GM12878 (cell line): ENCODE data around the gene PLAAT3. TPM values are rescaled to one million over a fixed set of nuclear protein-coding genes. Genes with fewer than 3 reads are reported as not detected.

Source experiments
- ATAC-seq: fragments of 200-7000 bp; cut with Tn5 transposase; 3 replicates; pipeline ENCODE4 v1.9.1; 2020; ENCODE audit warnings: mild to moderate bottlenecking, moderate library complexity
- BruUV-seq: library from RNA; stranded (reverse); fragments of 400-500 nt; replicated peaks from 2 replicates; lab custom pipeline; 2021; lab: Mats Ljungman, UMichigan
- CTCF ChIA-PET: fragments of 300-600 bp; sonication (Branson Sonifier 250); formaldehyde crosslinking; extraction: SDS; loops from one replicate; lab custom pipeline; 2021; ENCODE audit warnings: inconsistent platforms; lab: Yijun Ruan, JAX
- POLR2A ChIA-PET: fragments of 350-600 bp; formaldehyde crosslinking; extraction: SDS; loops from one replicate; lab custom pipeline; 2021; ENCODE audit warnings: inconsistent platforms; lab: Charles Lee
- RAD21 ChIA-PET: fragments of 300-600 bp; sonication (Branson Sonifier 250); formaldehyde crosslinking; loops from one replicate; lab custom pipeline; 2023; ENCODE audit warnings: antibody characterized with exemption; ENCODE audit not compliant: unreplicated experiment; lab: Charles Lee
- SMC1A ChIA-PET: fragments of 300-600 bp; sonication (Branson Sonifier 250); formaldehyde crosslinking; loops from one replicate; lab custom pipeline; 2023; ENCODE audit not compliant: unreplicated experiment, uncharacterized antibody; lab: Charles Lee
- DNase-seq: peaks from one replicate; pipeline ENCODE4 v3.0.0-alpha.2; 2011; ENCODE audit warnings: low read depth, low spot score
- FAIRE-seq: peaks from 3 replicates; lab custom pipeline; 2011; peaks lifted over from hg19 to GRCh38; lab: Jason Lieb, UNC
- H2AFZ ChIP-seq: 2 replicates; pipeline ENCODE4 v1.6.0; 2011; ENCODE audit warnings: low read depth, low read length, control low read depth; ENCODE audit not compliant: control insufficient read depth
- H3K27ac ChIP-seq: 2 replicates; pipeline ENCODE4 v1.5.1; 2011; ENCODE audit warnings: control low read depth; ENCODE audit not compliant: control insufficient read depth, insufficient read depth
- H3K27me3 ChIP-seq, 2 experiments: replicated peaks in 1 of 2; 2 replicates each; pipeline versions ENCODE4 v1.6.0 to v1.6.1; 2011; ENCODE audit warnings: low read length in 1 of 2; ENCODE audit not compliant: control insufficient read depth in 2 of 2, insufficient read depth in 2 of 2
- H3K36me3 ChIP-seq, 2 experiments: 2 replicates each; pipeline ENCODE4 v1.5.1; 2011; ENCODE audit warnings: low read length in 1 of 2; ENCODE audit not compliant: control insufficient read depth in 2 of 2, insufficient read depth in 2 of 2
- H3K4me1 ChIP-seq: 2 replicates; pipeline ENCODE4 v1.6.1; 2011; ENCODE audit warnings: mild to moderate bottlenecking, low read length, moderate library complexity, mixed read lengths; ENCODE audit not compliant: control insufficient read depth, insufficient read depth
- H3K4me2 ChIP-seq: 2 replicates; pipeline ENCODE4 v1.6.0; 2011; ENCODE audit warnings: control low read depth; ENCODE audit not compliant: control insufficient read depth, insufficient read depth
- H3K4me3 ChIP-seq: fragments of 200-600 bp; sonication (generic); 2 replicates; pipeline ENCODE4 v1.5.1; 2016
- H3K79me2 ChIP-seq: 2 replicates; pipeline ENCODE4 v1.6.0; 2011; ENCODE audit warnings: low read length; ENCODE audit not compliant: control insufficient read depth, insufficient read depth
- H3K9ac ChIP-seq: 2 replicates; pipeline ENCODE4 v1.8.0; 2011; ENCODE audit warnings: low read length, control low read depth, mixed read lengths; ENCODE audit not compliant: control insufficient read depth, insufficient read depth
- H3K9me3 ChIP-seq: replicated peaks from 3 replicates; pipeline ENCODE4 v1.5.1; 2011; ENCODE audit warnings: mild to moderate bottlenecking, low read length; ENCODE audit not compliant: control insufficient read depth, insufficient read depth
- H4K20me1 ChIP-seq: 2 replicates; pipeline ENCODE4 v1.6.0; 2011; ENCODE audit not compliant: control insufficient read depth, insufficient read depth
- IKZF1 ChIP-seq: fragments of 450-650 bp; conservative IDR thresholded peaks from 2 replicates; pipeline ENCODE4 v1.6.1; 2017; ENCODE audit warnings: antibody characterized with exemption, mild to moderate bottlenecking
- MEF2B ChIP-seq: fragments of 450-650 bp; IDR thresholded peaks from 2 replicates; pipeline ENCODE4 v1.6.1; 2018; ENCODE audit warnings: mild to moderate bottlenecking, moderate library complexity; ENCODE audit not compliant: partially characterized antibody, poor library complexity, severe bottlenecking
- RUNX3 ChIP-seq: IDR thresholded peaks from 2 replicates; pipeline ENCODE4 v1.6.1; 2012; ENCODE audit warnings: low read length, inconsistent platforms
- ZSCAN29 ChIP-seq: fragments of 450-650 bp; IDR thresholded peaks from 2 replicates; pipeline ENCODE4 v1.6.1; 2017; ENCODE audit warnings: mild to moderate bottlenecking, moderate library complexity
- WGBS: methylation state at CpG from one replicate; pipeline ENCODE4 v1.1.6; 2016; ENCODE audit warnings: low lambda C conversion rate; ENCODE audit not compliant: insufficient replicate concordance, insufficient coverage; ENCODE audit errors: missing lambda C conversion rate; 5-methylcytosine and 5-hydroxymethylcytosine counted together
- in situ Hi-C: fragments of 300-500 bp; cut with MboI; formaldehyde crosslinking; loops from 9 replicates; pipeline ENCODE4 v1.14.3; 2018; ENCODE audit warnings: mixed read lengths
- intact Hi-C: fragments of 100-400 bp; cut with micrococcal nuclease; formaldehyde crosslinking; loops from one replicate; pipeline ENCODE4 v1.14.2; 2022; ENCODE audit not compliant: unreplicated experiment
- polyA plus RNA-seq, 11 experiments: library from polyadenylated mRNA; depleted of rRNA in 4 of 11; unstranded in 6 of 11; stranded (reverse) in 5 of 11; fragments of >200 nt; fragmentation: Nextera tagmentation in 4 of 11; fragmentation: Illumina TruSeq in 1 of 11; extraction: Ambion mirVana in 4 of 11; extraction: Trizol in 1 of 11; gene quantifications; 1 replicate in 1 of 11; 2 replicates in 10 of 11; pipeline versions ENCODE4 v1.2.1 to v1.2.3, GENCODE V29; 2011 to 2016; ENCODE audit warnings: inconsistent platforms in 2 of 11, missing spikeins in 2 of 11, low read depth in 1 of 11
- total RNA-seq, 4 experiments: library from RNA; depleted of rRNA in 3 of 4; stranded (reverse); fragments of >200 nt in 3 of 4; fragmentation: Illumina TruSeq in 1 of 4; extraction: Trizol in 1 of 4; gene quantifications; 2 replicates each; pipeline versions ENCODE4 v1.2.1 to v1.2.3, GENCODE V29; 2013 to 2021
- TF ChIP-seq, protein P1 (sequence below), 3 experiments: IDR thresholded peaks in 2 of 3; conservative IDR thresholded peaks in 1 of 3; 2 replicates each; pipeline ENCODE4 v1.5.1; 2011; ENCODE audit warnings: low read depth in 3 of 3, low read length in 3 of 3, mild to moderate bottlenecking in 3 of 3, control low read depth in 2 of 3, moderate library complexity in 2 of 3, inconsistent platforms in 1 of 3, mixed read lengths in 1 of 3; ENCODE audit not compliant: control insufficient read depth in 2 of 3, insufficient read depth in 1 of 3; ENCODE audit errors: extremely low read depth in 1 of 3

PLAAT3 gene
- total and polyA plus RNA-seq, 10 of the 15 experiments (the other 5 are each of a cell fraction or from before 2014, with no cell fraction given), result 4.8 to 37.0 (median 14.8) TPM

DNA sequence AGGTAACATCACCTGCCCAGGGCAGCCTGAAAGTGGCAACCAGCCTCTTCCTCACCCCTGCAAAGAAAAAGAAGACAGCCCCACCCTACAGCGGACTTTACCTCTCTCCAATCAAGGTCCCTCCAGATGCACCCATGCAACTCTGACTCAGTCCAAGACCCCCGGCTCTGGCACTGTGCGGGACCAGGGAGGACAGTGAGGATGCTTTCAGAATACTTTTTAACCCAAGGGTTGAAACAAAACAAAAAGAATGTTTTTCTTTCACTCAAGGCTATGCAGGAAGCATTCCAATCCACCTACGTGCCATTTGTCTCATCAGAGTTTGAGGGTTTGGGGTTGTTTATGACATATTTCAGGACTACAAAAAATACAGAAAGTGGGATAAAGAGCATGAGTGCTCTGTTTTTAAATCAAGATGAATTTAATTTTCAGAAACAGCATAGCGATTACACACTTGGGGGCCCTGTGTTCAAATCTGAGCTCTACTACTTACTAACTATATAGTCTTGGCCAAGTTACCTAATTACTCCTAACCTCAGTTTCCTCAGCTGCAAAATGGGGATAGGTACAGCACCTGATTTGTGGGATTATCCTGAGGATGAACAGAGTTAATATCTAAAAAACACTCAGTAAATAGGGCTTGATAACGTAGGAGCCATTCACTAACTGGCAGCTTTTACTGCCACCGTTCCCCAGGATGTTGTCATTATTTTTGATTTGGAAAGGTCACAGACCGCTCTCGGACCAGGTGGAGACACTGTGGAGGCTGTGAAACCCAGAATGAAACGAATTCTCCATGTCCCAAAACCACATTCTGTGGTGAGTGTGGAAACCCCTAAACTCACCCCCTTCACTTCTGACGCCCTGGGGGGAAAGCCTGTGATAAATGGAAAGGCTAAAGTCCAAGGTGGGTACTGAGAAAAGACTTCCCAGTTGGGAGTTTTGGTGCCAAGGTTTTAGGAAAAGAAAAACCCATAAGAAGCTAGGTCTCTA lies 5.6 kb downstream of the PLAAT3 start:
- 61% methylated on average over 11 of the region's 11 CpGs for WGBS
- no peaks in the 10 kb centered on the region for H3K36me3 ChIP-seq
- TF ChIP-seq IKZF1 (peak; percentile 16; the same call in 1 of the 2 replicates), ZSCAN29 (no peak), MEF2B (no peak), RUNX3 (peak; percentile 58; the same call in 1 of the 2 replicates)
- TF ChIP-seq, protein P1, sequence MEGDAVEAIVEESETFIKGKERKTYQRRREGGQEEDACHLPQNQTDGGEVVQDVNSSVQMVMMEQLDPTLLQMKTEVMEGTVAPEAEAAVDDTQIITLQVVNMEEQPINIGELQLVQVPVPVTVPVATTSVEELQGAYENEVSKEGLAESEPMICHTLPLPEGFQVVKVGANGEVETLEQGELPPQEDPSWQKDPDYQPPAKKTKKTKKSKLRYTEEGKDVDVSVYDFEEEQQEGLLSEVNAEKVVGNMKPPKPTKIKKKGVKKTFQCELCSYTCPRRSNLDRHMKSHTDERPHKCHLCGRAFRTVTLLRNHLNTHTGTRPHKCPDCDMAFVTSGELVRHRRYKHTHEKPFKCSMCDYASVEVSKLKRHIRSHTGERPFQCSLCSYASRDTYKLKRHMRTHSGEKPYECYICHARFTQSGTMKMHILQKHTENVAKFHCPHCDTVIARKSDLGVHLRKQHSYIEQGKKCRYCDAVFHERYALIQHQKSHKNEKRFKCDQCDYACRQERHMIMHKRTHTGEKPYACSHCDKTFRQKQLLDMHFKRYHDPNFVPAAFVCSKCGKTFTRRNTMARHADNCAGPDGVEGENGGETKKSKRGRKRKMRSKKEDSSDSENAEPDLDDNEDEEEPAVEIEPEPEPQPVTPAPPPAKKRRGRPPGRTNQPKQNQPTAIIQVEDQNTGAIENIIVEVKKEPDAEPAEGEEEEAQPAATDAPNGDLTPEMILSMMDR (IDR thresholded peaks at IDR 0.05 in 2 of 3, conservative IDR thresholded peaks at IDR 0.05 in 1 of 3; ENCODE audit: control insufficient read depth in 2 of 3, extremely low read depth in 1 of 3, insufficient read depth in 1 of 3, low read depth in 3 of 3, low read length in 3 of 3), result no peak
- no TSS peak for BruUV-seq
- no peak overlapping the region for H3K4me2 ChIP-seq
- ATAC-seq, result no peak
- H3K4me1 ChIP-seq, result peaks cover under 1% of the 10 kb centered on the region; the same call in 1 of the 2 replicates
- ChIA-PET SMC1A (interaction anchor here (0.7 to 1.1 kb wide), 2 partner anchors 15 to 129 kb away, joined by 4 to 5 read pairs; no protein-coding TSS in a partner anchor), POLR2A (no interaction called here), CTCF (interaction anchor here (0.8 to 1.1 kb wide), 2 partner anchors 129 to 130 kb away, joined by 3 to 5 read pairs; no protein-coding TSS in a partner anchor), RAD21 (no interaction called here)
- no peaks in the 10 kb centered on the region; a peak in 1 of 4 replicates for H3K27me3 ChIP-seq
- H2AFZ ChIP-seq, result no peak overlapping the region
- H3K79me2 ChIP-seq, result no peaks in the 10 kb centered on the region
- no peak overlapping the region for H3K9ac ChIP-seq
- DNase-seq, result no peak
- no peak overlapping the region for H3K27ac ChIP-seq
- no peak overlapping the region for H3K4me3 ChIP-seq
- no peak for FAIRE-seq
- intact Hi-C loops, result no loop called here
- H4K20me1 ChIP-seq, result no peaks in the 10 kb centered on the region
- in situ Hi-C loops, result no loop called here
- no peaks in the 10 kb centered on the region for H3K9me3 ChIP-seq
